Spleen (tissue), 11 donors: ENCODE data around the gene NOLC1. TPM values are rescaled to one million over a fixed set of nuclear protein-coding genes. Genes with fewer than 3 reads are reported as not detected.

Source experiments
- DNase-seq: peaks from one replicate; pipeline ENCODE4 v3.0.0-alpha.2; 2020
- H3K27ac ChIP-seq, 8 donors: fragments of 200-600 bp; sonication (generic) in 7 of 8; 1 replicate in 4 of 8; 2 replicates in 4 of 8; pipeline versions ENCODE4 v1.5.0 to v1.8.0; 2016 to 2021; ENCODE audit warnings: inconsistent platforms in 4 of 8, mild to moderate bottlenecking in 4 of 8, moderate library complexity in 1 of 8
- H3K27me3 ChIP-seq, 7 donors: fragments of 200-600 bp; sonication (generic) in 6 of 7; replicated peaks in 1 of 7; 1 replicate in 4 of 7; 2 replicates in 3 of 7; pipeline versions ENCODE4 v1.5.0 to v1.8.0; 2016 to 2021; ENCODE audit warnings: inconsistent platforms in 3 of 7, mild to moderate bottlenecking in 1 of 7
- H3K36me3 ChIP-seq, 6 donors: fragments of 200-600 bp; sonication (generic) in 5 of 6; 1 replicate in 4 of 6; 2 replicates in 2 of 6; pipeline versions ENCODE4 v1.5.0 to v1.8.0; 2016 to 2021; ENCODE audit warnings: inconsistent platforms in 2 of 6
- H3K4me1 ChIP-seq, 6 donors: fragments of 200-600 bp; sonication (generic) in 5 of 6; 1 replicate in 3 of 6; 2 replicates in 3 of 6; pipeline versions ENCODE4 v1.5.0 to v1.8.0; 2016 to 2021; ENCODE audit warnings: inconsistent platforms in 3 of 6
- H3K4me3 ChIP-seq, 8 donors: fragments of 200-600 bp; sonication (generic) in 7 of 8; 1 replicate in 4 of 8; 2 replicates in 4 of 8; pipeline versions ENCODE4 v1.5.0 to v1.8.0; 2016 to 2021; ENCODE audit warnings: inconsistent platforms in 4 of 8, mild to moderate bottlenecking in 4 of 8, moderate library complexity in 2 of 8
- H3K9me3 ChIP-seq, 8 donors: fragments of 200-600 bp; sonication (generic) in 7 of 8; 1 replicate in 4 of 8; 2 replicates in 4 of 8; pipeline versions ENCODE4 v1.5.0 to v1.8.0; 2016 to 2021; ENCODE audit warnings: inconsistent platforms in 4 of 8
- POLR2A ChIP-seq, 3 donors: fragments of 450-650 bp; IDR thresholded peaks; one replicate each; pipeline ENCODE4 v1.5.1; 2017; ENCODE audit warnings: antibody characterized with exemption in 3 of 3, mild to moderate bottlenecking in 1 of 3
- POLR2AphosphoS5 ChIP-seq, 3 donors: sonication (generic); formaldehyde crosslinking; IDR thresholded peaks; one replicate each; pipeline ENCODE4 v1.5.1; 2017; ENCODE audit warnings: antibody characterized with exemption in 3 of 3
- WGBS, 5 donors: extraction: QIAGEN DNeasy Blood & Tissue Kit in 3 of 5; methylation state at CpG; one replicate each; pipeline versions ENCODE4 v1.1.5 to v1.1.7; 2013 to 2018; 5-methylcytosine and 5-hydroxymethylcytosine counted together
- intact Hi-C: fragments of 100-400 bp; cut with DNase I; formaldehyde crosslinking; loops from one replicate; pipeline ENCODE4 v1.15.0; 2023; ENCODE audit warnings: low total_unique reads
- polyA plus RNA-seq, 3 donors: library from polyadenylated mRNA; stranded (reverse); fragments of 200-250 nt; gene quantifications; one replicate each; pipeline ENCODE4 v1.2.1, GENCODE V29; 2013
- total RNA-seq, 7 donors: library from RNA; depleted of rRNA in 3 of 7; stranded (reverse); fragments of >200 nt in 3 of 7; fragmentation: NEBNext Ultra II Directional in 4 of 7; extraction: Animal tissue kit (Norgen Biotek cat#: 25700) in 4 of 7; gene quantifications; one replicate each; pipeline versions ENCODE4 v1.1.0 to v1.2.1, GENCODE V29; 2016 to 2021
- TF ChIP-seq, protein P1 (sequence below), 11 experiments: fragments of 200-600 bp in 7 of 11; fragments of 450-650 bp in 4 of 11; sonication (generic) in 4 of 11; IDR thresholded peaks in 8 of 11; conservative IDR thresholded peaks in 3 of 11; 1 replicate in 7 of 11; 2 replicates in 4 of 11; pipeline versions ENCODE4 v1.4.0 to v1.8.0; 2016 to 2021; ENCODE audit warnings: antibody characterized with exemption in 11 of 11, inconsistent platforms in 4 of 11, mild to moderate bottlenecking in 1 of 11
- donor health status: healthy with polysubstance abuse.
- donor health status: DM: no; HTN: no; CAD: no; lungs with moderate emphysema.
- donor health status: DM: no; HTN: no; CAD: no.
- donor health status: Bipolar disorder and iron deficiency.
- donor health status: healthy.
- donor health status: DM: no; HTN: no; CAD: no.
- donor health status: DM: yes; HTN: yes; CAD: no.

Gene NOLC1
- total and polyA plus RNA-seq, 10 donors = 24.6 to 60.0 (median 39.0) TPM

DNA sequence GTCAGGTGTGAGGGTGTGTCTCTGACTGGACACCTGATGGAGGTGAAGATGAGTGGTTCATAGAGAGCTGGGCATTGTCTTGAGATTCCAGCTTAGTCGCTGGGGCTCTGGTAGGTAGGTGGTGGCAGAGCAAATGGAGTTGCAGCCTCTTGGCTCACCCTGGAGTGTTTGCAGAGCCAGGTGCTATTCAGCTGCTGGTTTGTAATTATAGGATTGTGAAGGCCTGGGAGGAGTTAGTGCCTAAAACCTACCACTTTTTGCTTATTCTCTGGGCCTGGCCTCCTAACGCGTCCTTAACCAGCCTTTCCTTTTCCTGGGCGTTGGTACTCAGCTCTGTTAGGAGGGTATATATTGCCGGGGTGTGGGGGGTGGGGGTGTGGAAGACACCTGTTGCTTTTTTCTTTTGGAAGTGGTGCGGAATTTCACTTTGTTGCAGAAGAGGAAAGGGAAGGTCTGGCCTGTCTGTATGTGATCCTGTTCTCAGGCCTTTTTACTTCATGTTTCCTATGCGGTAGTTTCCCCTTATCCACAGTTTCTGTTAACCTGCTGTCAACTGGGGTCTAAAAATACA is 16.1 kb upstream of the NOLC1 start:
- peaks cover 14 to 50% (median 40%) of the 10 kb centered on the region in 6 donors for H3K4me1 ChIP-seq
- H3K9me3 ChIP-seq = no peaks in the 10 kb centered on the region
- peak; percentile 6 for DNase-seq
- peaks cover 3 to 39% (median 36%) of the 10 kb centered on the region in 6 donors for H3K36me3 ChIP-seq
- intact Hi-C loops = no loop called here
- no peaks in the 10 kb centered on the region for H3K27me3 ChIP-seq
- TF ChIP-seq POLR2AphosphoS5 (IDR thresholded peaks at IDR 0.05) (no peak), POLR2A (IDR thresholded peaks at IDR 0.05) (no peak)
- TF ChIP-seq, protein P1, sequence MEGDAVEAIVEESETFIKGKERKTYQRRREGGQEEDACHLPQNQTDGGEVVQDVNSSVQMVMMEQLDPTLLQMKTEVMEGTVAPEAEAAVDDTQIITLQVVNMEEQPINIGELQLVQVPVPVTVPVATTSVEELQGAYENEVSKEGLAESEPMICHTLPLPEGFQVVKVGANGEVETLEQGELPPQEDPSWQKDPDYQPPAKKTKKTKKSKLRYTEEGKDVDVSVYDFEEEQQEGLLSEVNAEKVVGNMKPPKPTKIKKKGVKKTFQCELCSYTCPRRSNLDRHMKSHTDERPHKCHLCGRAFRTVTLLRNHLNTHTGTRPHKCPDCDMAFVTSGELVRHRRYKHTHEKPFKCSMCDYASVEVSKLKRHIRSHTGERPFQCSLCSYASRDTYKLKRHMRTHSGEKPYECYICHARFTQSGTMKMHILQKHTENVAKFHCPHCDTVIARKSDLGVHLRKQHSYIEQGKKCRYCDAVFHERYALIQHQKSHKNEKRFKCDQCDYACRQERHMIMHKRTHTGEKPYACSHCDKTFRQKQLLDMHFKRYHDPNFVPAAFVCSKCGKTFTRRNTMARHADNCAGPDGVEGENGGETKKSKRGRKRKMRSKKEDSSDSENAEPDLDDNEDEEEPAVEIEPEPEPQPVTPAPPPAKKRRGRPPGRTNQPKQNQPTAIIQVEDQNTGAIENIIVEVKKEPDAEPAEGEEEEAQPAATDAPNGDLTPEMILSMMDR (IDR thresholded peaks at IDR 0.05 in 8 of 11, conservative IDR thresholded peaks at IDR 0.05 in 3 of 11) = no peak
- H3K4me3 ChIP-seq = no peak overlapping the region
- peak overlapping the region in 2 of 8 donors; percentile 11 to 21 for H3K27ac ChIP-seq
- 71 to 86% (median 82%) methylated on average over 7 of the region's 7 CpGs for WGBS, 5 donors

GRCh38 chr10:102139281-102140110 is 12.7 kb upstream of the NOLC1 start:
- DNase-seq = peak; percentile 51
- Histone ChIP-seq H3K27ac (no peak overlapping the region), H3K36me3 (peaks cover 3 to 73% (median 61%) of the 10 kb centered on the region in 6 donors), H3K4me1 (peaks cover 6 to 31% (median 24%) of the 10 kb centered on the region in 6 donors), H3K4me3 (no peak overlapping the region), H3K9me3 (no peaks in the 10 kb centered on the region), H3K27me3 (no peaks in the 10 kb centered on the region)
- intact Hi-C loops = no loop called here
- 87 to 98% (median 95%) methylated on average over 9 to 15 of the region's 15 CpGs for WGBS, 5 donors
- TF ChIP-seq POLR2AphosphoS5 (IDR thresholded peaks at IDR 0.05) = no peak
- TF ChIP-seq POLR2A (IDR thresholded peaks at IDR 0.05) = no peak

DNA sequence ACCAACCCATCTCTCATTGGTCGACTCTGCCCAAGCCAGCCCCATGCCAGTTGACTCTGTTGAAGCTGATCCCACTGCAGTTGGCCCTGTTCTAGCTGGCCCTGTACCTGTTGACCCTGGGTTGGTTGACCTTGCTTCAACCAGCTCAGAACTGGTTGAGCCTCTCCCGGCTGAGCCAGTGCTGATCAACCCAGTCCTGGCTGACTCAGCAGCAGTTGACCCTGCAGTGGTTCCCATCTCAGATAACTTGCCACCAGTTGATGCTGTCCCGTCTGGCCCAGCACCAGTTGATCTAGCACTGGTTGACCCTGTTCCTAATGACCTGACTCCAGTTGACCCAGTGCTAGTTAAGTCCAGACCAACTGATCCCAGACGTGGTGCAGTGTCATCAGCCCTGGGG is 12.0 kb upstream of the NOLC1 start:
- TF ChIP-seq POLR2AphosphoS5 (IDR thresholded peaks at IDR 0.05) = no peak
- WGBS, 5 donors = 68 to 97% (median 91%) methylated on average over 3 to 4 of the region's 4 CpGs
- H3K4me1 ChIP-seq = peaks cover 4 to 24% (median 17%) of the 10 kb centered on the region in 6 donors
- H3K9me3 ChIP-seq = no peaks in the 10 kb centered on the region
- H3K36me3 ChIP-seq = peaks cover 3 to 80% (median 66%) of the 10 kb centered on the region in 6 donors
- no peak overlapping the region for H3K4me3 ChIP-seq
- no peak for DNase-seq
- H3K27ac ChIP-seq = no peak overlapping the region
- intact Hi-C loops = no loop called here
- no peaks in the 10 kb centered on the region for H3K27me3 ChIP-seq

DNA sequence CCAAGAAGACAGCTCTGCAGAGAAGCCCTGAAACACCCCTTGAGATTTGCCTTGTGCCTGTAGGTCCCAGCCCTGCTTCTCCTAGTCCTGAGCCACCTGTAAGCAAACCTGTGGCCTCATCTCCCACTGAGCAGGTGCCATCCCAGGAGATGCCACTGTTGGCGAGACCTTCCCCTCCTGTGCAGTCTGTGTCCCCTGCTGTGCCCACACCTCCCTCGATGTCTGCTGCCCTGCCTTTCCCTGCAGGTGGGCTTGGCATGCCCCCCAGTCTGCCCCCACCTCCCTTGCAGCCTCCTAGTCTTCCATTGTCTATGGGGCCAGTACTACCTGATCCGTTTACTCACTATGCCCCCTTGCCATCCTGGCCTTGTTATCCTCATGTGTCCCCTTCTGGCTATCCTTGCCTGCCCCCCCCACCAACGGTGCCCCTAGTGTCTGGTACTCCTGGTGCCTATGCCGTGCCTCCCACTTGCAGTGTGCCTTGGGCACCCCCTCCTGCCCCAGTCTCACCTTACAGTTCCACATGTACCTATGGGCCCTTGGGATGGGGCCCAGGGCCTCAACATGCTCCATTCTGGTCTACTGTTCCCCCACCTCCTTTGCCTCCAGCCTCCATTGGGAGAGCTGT is 11.2 kb upstream of the NOLC1 start:
- WGBS, 5 donors = 93 to 97% (median 95%) methylated on average over 5 of the region's 5 CpGs
- Histone ChIP-seq H3K36me3 (peaks cover 3 to 89% (median 66%) of the 10 kb centered on the region in 6 donors), H3K27ac (no peak overlapping the region), H3K4me1 (peaks cover 3 to 15% (median 9%) of the 10 kb centered on the region in 6 donors), H3K9me3 (no peaks in the 10 kb centered on the region), H3K4me3 (no peak overlapping the region), H3K27me3 (no peaks in the 10 kb centered on the region)
- DNase-seq = no peak
- intact Hi-C loops = no loop called here
- no peak for TF ChIP-seq POLR2A (IDR thresholded peaks at IDR 0.05)
- TF ChIP-seq POLR2AphosphoS5 (IDR thresholded peaks at IDR 0.05) = peak in 1 of 3 donors; percentile 18

- H3K4me3 ChIP-seq = no peak overlapping the region
- no peak for TF ChIP-seq POLR2A (IDR thresholded peaks at IDR 0.05)
- TF ChIP-seq POLR2AphosphoS5 (IDR thresholded peaks at IDR 0.05) = peak in 1 of 3 donors; percentile 6
- TF ChIP-seq, protein P1 (IDR thresholded peaks at IDR 0.05 in 8 of 11, conservative IDR thresholded peaks at IDR 0.05 in 3 of 11) = no peak
- intact Hi-C loops = no loop called here
- no peaks in the 10 kb centered on the region for H3K27me3 ChIP-seq
- H3K4me1 ChIP-seq = peaks cover 0 to 9% (median 5%) of the 10 kb centered on the region in 6 donors
- H3K36me3 ChIP-seq = peaks cover 3 to 95% (median 69%) of the 10 kb centered on the region in 6 donors
- 84 to 94% (median 88%) methylated on average over 3 to 4 of the region's 4 CpGs for WGBS, 5 donors
- no peaks in the 10 kb centered on the region for H3K9me3 ChIP-seq
- no peak for DNase-seq
- no peak overlapping the region for H3K27ac ChIP-seq
Observed at GRCh38 chr10:102141583-102142107, 10.5 kb upstream of the NOLC1 start.
